Hepatocyte (in vitro differentiated cells): ENCODE data around the gene RHOF. TPM values are rescaled to one million over a fixed set of nuclear protein-coding genes. Genes with fewer than 3 reads are reported as not detected.
"Not testable (repeated sequence)": the region's sequence is repeated elsewhere in the genome, so short reads cannot be mapped to it uniquely, and the experiment has no call there.

Experiments used
- DNase-seq: peaks from one replicate; pipeline ENCODE4 v3.0.0-alpha.2; 2016; ENCODE audit warnings: low spot score
- H2AFZ ChIP-seq: fragments of 200-600 bp; sonication (generic); 2 replicates; pipeline ENCODE4 v1.6.0; 2016; ENCODE audit warnings: antibody characterized with exemption, mild to moderate bottlenecking
- H3K27ac ChIP-seq: fragments of 200-600 bp; sonication (generic); 2 replicates; pipeline ENCODE4 v1.5.1; 2016; ENCODE audit warnings: mild to moderate bottlenecking
- H3K27me3 ChIP-seq: fragments of 200-600 bp; sonication (generic); 2 replicates; pipeline ENCODE4 v1.6.1; 2016
- H3K36me3 ChIP-seq: fragments of 200-600 bp; sonication (generic); replicated peaks from 2 replicates; pipeline ENCODE4 v1.5.1; 2016; ENCODE audit warnings: low read depth; ENCODE audit not compliant: insufficient read depth
- H3K4me1 ChIP-seq: fragments of 200-600 bp; sonication (generic); 2 replicates; pipeline ENCODE4 v1.5.1; 2016; ENCODE audit warnings: mild to moderate bottlenecking, moderate library complexity; ENCODE audit not compliant: insufficient read depth
- H3K4me2 ChIP-seq: fragments of 200-600 bp; sonication (generic); 2 replicates; pipeline ENCODE4 v1.6.0; 2016
- H3K4me3 ChIP-seq: fragments of 200-600 bp; sonication (generic); 2 replicates; pipeline ENCODE4 v1.5.1; 2016; ENCODE audit warnings: mild to moderate bottlenecking
- H3K79me2 ChIP-seq: fragments of 200-600 bp; sonication (generic); 2 replicates; pipeline ENCODE4 v1.6.0; 2017; ENCODE audit warnings: mild to moderate bottlenecking
- H3K9me2 ChIP-seq: fragments of 200-600 bp; sonication (generic); replicated peaks from 2 replicates; pipeline ENCODE4 v1.6.0; 2017; ENCODE audit warnings: mild to moderate bottlenecking; ENCODE audit not compliant: insufficient read depth
- H3K9me3 ChIP-seq: fragments of 200-600 bp; sonication (generic); 2 replicates; pipeline ENCODE4 v1.5.1; 2016; ENCODE audit warnings: low read depth, mild to moderate bottlenecking
- H4K20me1 ChIP-seq: fragments of 200-600 bp; sonication (generic); 2 replicates; pipeline ENCODE4 v1.6.0; 2016; ENCODE audit warnings: mild to moderate bottlenecking; ENCODE audit not compliant: insufficient read depth, poor library complexity, severe bottlenecking
- EZH2 ChIP-seq: fragments of 200-600 bp; sonication (generic); IDR thresholded peaks from 2 replicates; pipeline ENCODE4 v1.6.1; 2016; ENCODE audit warnings: antibody characterized with exemption, mild to moderate bottlenecking, borderline replicate concordance
- EZH2phosphoT487 ChIP-seq: fragments of 200-600 bp; sonication (generic); IDR thresholded peaks from one replicate; pipeline ENCODE4 v1.6.1; 2018; ENCODE audit warnings: antibody characterized with exemption, mild to moderate bottlenecking, low read depth, moderate library complexity; ENCODE audit not compliant: unreplicated experiment, severe bottlenecking
- WGBS: methylation state at CpG from one replicate; pipeline ENCODE4 v1.1.6; 2016; ENCODE audit warnings: low lambda C conversion rate; ENCODE audit errors: missing lambda C conversion rate; 5-methylcytosine and 5-hydroxymethylcytosine counted together
- polyA plus RNA-seq: library from polyadenylated mRNA; unstranded; fragments of >200 nt; fragmentation: Nextera tagmentation; extraction: Ambion mirVana; gene quantifications from 2 replicates; pipeline ENCODE4 v1.2.1, GENCODE V29; 2016
- total RNA-seq: library from RNA; depleted of rRNA; stranded (reverse); fragments of >200 nt; gene quantifications from 2 replicates; pipeline ENCODE4 v1.2.3, GENCODE V29; 2014
- TF ChIP-seq, protein P1 (sequence below): fragments of 200-600 bp; sonication (generic); IDR thresholded peaks from 2 replicates; pipeline ENCODE4 v1.5.1; 2016; ENCODE audit warnings: antibody characterized with exemption, mild to moderate bottlenecking; ENCODE audit not compliant: poor library complexity

RHOF gene
- total and polyA plus RNA-seq, 2 experiments from 2014 or later = 40.4 to 45.3 TPM

- Histone ChIP-seq H3K27me3 (no peaks in the 10 kb centered on the region), H3K9me2 (no peaks in the 10 kb centered on the region), H3K4me2 (peak overlapping the region; percentile 0), H3K4me3 (no peak overlapping the region), H3K27ac (peak overlapping the region; percentile 76), H3K79me2 (no peaks in the 10 kb centered on the region), H3K9me3 (no peaks in the 10 kb centered on the region), H3K36me3 (no peaks in the 10 kb centered on the region), H3K4me1 (peaks cover 5% of the 10 kb centered on the region), H4K20me1 (no peaks in the 10 kb centered on the region), H2AFZ (no peak overlapping the region)
- WGBS = 23% methylated on average over 17 of the region's 17 CpGs
- TF ChIP-seq, protein P1, sequence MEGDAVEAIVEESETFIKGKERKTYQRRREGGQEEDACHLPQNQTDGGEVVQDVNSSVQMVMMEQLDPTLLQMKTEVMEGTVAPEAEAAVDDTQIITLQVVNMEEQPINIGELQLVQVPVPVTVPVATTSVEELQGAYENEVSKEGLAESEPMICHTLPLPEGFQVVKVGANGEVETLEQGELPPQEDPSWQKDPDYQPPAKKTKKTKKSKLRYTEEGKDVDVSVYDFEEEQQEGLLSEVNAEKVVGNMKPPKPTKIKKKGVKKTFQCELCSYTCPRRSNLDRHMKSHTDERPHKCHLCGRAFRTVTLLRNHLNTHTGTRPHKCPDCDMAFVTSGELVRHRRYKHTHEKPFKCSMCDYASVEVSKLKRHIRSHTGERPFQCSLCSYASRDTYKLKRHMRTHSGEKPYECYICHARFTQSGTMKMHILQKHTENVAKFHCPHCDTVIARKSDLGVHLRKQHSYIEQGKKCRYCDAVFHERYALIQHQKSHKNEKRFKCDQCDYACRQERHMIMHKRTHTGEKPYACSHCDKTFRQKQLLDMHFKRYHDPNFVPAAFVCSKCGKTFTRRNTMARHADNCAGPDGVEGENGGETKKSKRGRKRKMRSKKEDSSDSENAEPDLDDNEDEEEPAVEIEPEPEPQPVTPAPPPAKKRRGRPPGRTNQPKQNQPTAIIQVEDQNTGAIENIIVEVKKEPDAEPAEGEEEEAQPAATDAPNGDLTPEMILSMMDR = no peak
- TF ChIP-seq EZH2phosphoT487 (no peak), EZH2 (no peak)
- peak; percentile 88 for DNase-seq
These were observed 44.8 kb downstream of the RHOF start for GRCh38 chr12:121748571-121749265.

- peak overlapping the region; percentile 0 for H3K4me2 ChIP-seq
- no peak overlapping the region for H3K4me3 ChIP-seq
- WGBS = 69% methylated on average over 12 of the region's 13 CpGs
- no peaks in the 10 kb centered on the region for H3K79me2 ChIP-seq
- H3K9me3 ChIP-seq = no peaks in the 10 kb centered on the region
- TF ChIP-seq, protein P1 = no peak
- TF ChIP-seq EZH2 (no peak), EZH2phosphoT487 (no peak)
- H3K4me1 ChIP-seq = peaks cover 5% of the 10 kb centered on the region
- no peaks in the 10 kb centered on the region for H3K9me2 ChIP-seq
- peak; percentile 30 for DNase-seq
- H3K36me3 ChIP-seq = no peaks in the 10 kb centered on the region
- no peaks in the 10 kb centered on the region for H3K27me3 ChIP-seq
- peak overlapping the region; percentile 76 for H3K27ac ChIP-seq
- H4K20me1 ChIP-seq = no peaks in the 10 kb centered on the region
- no peak overlapping the region for H2AFZ ChIP-seq
These were observed 45.3 kb downstream of the RHOF start for GRCh38 chr12:121748218-121748570.

- H3K36me3 ChIP-seq, H3K4me3 ChIP-seq, H3K4me2 ChIP-seq, H3K9me2 ChIP-seq, H4K20me1 ChIP-seq, H3K79me2 ChIP-seq, H3K27me3 ChIP-seq, H3K27ac ChIP-seq, H2AFZ ChIP-seq, H3K4me1 ChIP-seq, H3K9me3 ChIP-seq, DNase-seq: not testable (repeated sequence)
- WGBS = 93% methylated on average over 5 of the region's 5 CpGs
These were observed 47.9 kb downstream of the RHOF start for GRCh38 chr12:121745545-121745944.

GRCh38 chr12:121741743-121742142 is 51.7 kb downstream of the RHOF start:
- no peak overlapping the region for H2AFZ ChIP-seq
- H4K20me1 ChIP-seq = no peaks in the 10 kb centered on the region
- no peaks in the 10 kb centered on the region for H3K9me2 ChIP-seq
- H3K4me1 ChIP-seq = no peaks in the 10 kb centered on the region
- H3K27ac ChIP-seq = no peak overlapping the region
- 94% methylated on average over 6 of the region's 6 CpGs for WGBS
- H3K4me3 ChIP-seq = no peak overlapping the region
- H3K79me2 ChIP-seq = no peaks in the 10 kb centered on the region
- no peaks in the 10 kb centered on the region for H3K36me3 ChIP-seq
- DNase-seq = no peak
- H3K4me2 ChIP-seq = no peak overlapping the region
- no peaks in the 10 kb centered on the region for H3K27me3 ChIP-seq
- no peaks in the 10 kb centered on the region for H3K9me3 ChIP-seq
- TF ChIP-seq, protein P1 = no peak
- no peak for TF ChIP-seq EZH2phosphoT487
- no peak for TF ChIP-seq EZH2
